ENCODE data around the gene WDFY4. TPM values are rescaled to one million over a fixed set of nuclear protein-coding genes. Genes with fewer than 3 reads are reported as not detected.

The WDFY4 gene
- total and polyA plus RNA-seq, 9 of the 15 experiments (the other 6 are each of a cell fraction or from before 2014, with no cell fraction given), result 0.01 to 0.02 (median 0.01) TPM; not detected in 6

GRCh38 chr10:48944171-48944570 is 259.5 kb downstream of the WDFY4 start:
- CTCF ChIA-PET (ENCODE audit: low intra/inter-chr PET ratio), result no interaction called here
- Histone ChIP-seq H2AFZ (ENCODE audit: low read depth, low read length) (no peak overlapping the region), H4K20me1 (replicated peaks; ENCODE audit: control insufficient read depth, insufficient read depth, low read length) (no peaks in the 10 kb centered on the region), H3K9ac (ENCODE audit: insufficient read depth in 1 of 2, low read depth in 2 of 2, low read length in 2 of 2) (no peak overlapping the region), H3K4me3 (no peak overlapping the region), H3K4me1 (replicated peaks in 1 of 2; ENCODE audit: control insufficient read depth in 2 of 2, insufficient read depth in 2 of 2, low read length in 2 of 2) (no peaks in the 10 kb centered on the region), H3K9me1 (ENCODE audit: control insufficient read depth, insufficient read depth, low read length) (no peaks in the 10 kb centered on the region), H3K36me3 (ENCODE audit: control insufficient read depth, insufficient read depth, low read length) (no peaks in the 10 kb centered on the region), H3K4me2 (ENCODE audit: insufficient read depth, low read length) (no peak overlapping the region), H3K79me2 (ENCODE audit: control insufficient read depth, insufficient read depth, low read length) (no peaks in the 10 kb centered on the region), H3K27me3 (ENCODE audit: control insufficient read depth in 2 of 2, insufficient read depth in 2 of 2, low read length in 2 of 2) (peaks cover 27 to 57% of the 10 kb centered on the region in 2 experiments), H3K9me3 (replicated peaks; ENCODE audit: control insufficient read depth, insufficient read depth, low read depth, low read length) (no peaks in the 10 kb centered on the region), H3K27ac (ENCODE audit: extremely low read depth, low read depth, low read length) (no peak overlapping the region)
- in situ Hi-C loops (cut with MboI), result no loop called here
- no peak for TF ChIP-seq NR1H2 (CRISPR knock-in tag; IDR thresholded peaks at IDR 0.05)
- TF ChIP-seq ZNF589 (CRISPR knock-in tag; IDR thresholded peaks at IDR 0.05; ENCODE audit: low read depth), result no peak
- TF ChIP-seq KLF16 (IDR thresholded peaks at IDR 0.05), result no peak
- no peak for TF ChIP-seq IFI16 (CRISPR knock-in tag; IDR thresholded peaks at IDR 0.05)
- no peak for TF ChIP-seq CHD1 (IDR thresholded peaks at IDR 0.05; ENCODE audit: low read length)
- POLR2A ChIA-PET, result no interaction called here
- DNase-seq (ENCODE audit: extremely low read depth in 1 of 4, low spot score in 3 of 4) (no peak), FAIRE-seq (no peak), ATAC-seq (no peak)
- intact Hi-C loops (cut with micrococcal nuclease), result no loop called here
- BruUV-seq (replicated peaks), result no TSS peak
- 2% methylated on average over 3 of the region's 3 CpGs for WGBS (ENCODE audit: insufficient coverage, low coverage, missing lambda C conversion rate)

- ChIA-PET CTCF (ENCODE audit: low intra/inter-chr PET ratio) (no interaction called here), POLR2A (interaction anchor here (0.6 kb wide), 1 partner anchor 48 kb away, joined by 3 read pairs; no protein-coding TSS in a partner anchor)
- H3K9ac ChIP-seq (ENCODE audit: insufficient read depth in 1 of 2, low read depth in 2 of 2, low read length in 2 of 2), result no peak overlapping the region
- no peaks in the 10 kb centered on the region for H4K20me1 ChIP-seq (replicated peaks; ENCODE audit: control insufficient read depth, insufficient read depth, low read length)
- 3% methylated on average over 6 of the region's 6 CpGs for WGBS (ENCODE audit: insufficient coverage, low coverage, missing lambda C conversion rate)
- no peak for ATAC-seq
- no peaks in the 10 kb centered on the region for H3K9me3 ChIP-seq (replicated peaks; ENCODE audit: control insufficient read depth, insufficient read depth, low read depth, low read length)
- in situ Hi-C loops (cut with MboI) (no loop called here), intact Hi-C loops (cut with micrococcal nuclease) (no loop called here)
- H3K27me3 ChIP-seq (ENCODE audit: control insufficient read depth in 2 of 2, insufficient read depth in 2 of 2, low read length in 2 of 2), result peaks cover 37 to 57% of the 10 kb centered on the region in 2 experiments
- no peaks in the 10 kb centered on the region for H3K4me1 ChIP-seq (replicated peaks in 1 of 2; ENCODE audit: control insufficient read depth in 2 of 2, insufficient read depth in 2 of 2, low read length in 2 of 2)
- no peak overlapping the region for H2AFZ ChIP-seq (ENCODE audit: low read depth, low read length)
- DNase-seq (ENCODE audit: extremely low read depth in 1 of 4, low spot score in 3 of 4), result no peak
- no peak for FAIRE-seq
- no peaks in the 10 kb centered on the region for H3K79me2 ChIP-seq (ENCODE audit: control insufficient read depth, insufficient read depth, low read length)
- H3K4me2 ChIP-seq (ENCODE audit: insufficient read depth, low read length), result no peak overlapping the region
- BruUV-seq (replicated peaks), result no TSS peak
- H3K36me3 ChIP-seq (ENCODE audit: control insufficient read depth, insufficient read depth, low read length), result no peaks in the 10 kb centered on the region
- no peaks in the 10 kb centered on the region for H3K9me1 ChIP-seq (ENCODE audit: control insufficient read depth, insufficient read depth, low read length)
- no peak overlapping the region for H3K27ac ChIP-seq (ENCODE audit: extremely low read depth, low read depth, low read length)
- no peak overlapping the region for H3K4me3 ChIP-seq
- TF ChIP-seq NFIC (IDR thresholded peaks at IDR 0.05) (no peak), ZNF197 (CRISPR knock-in tag; IDR thresholded peaks at IDR 0.05; ENCODE audit: low read depth) (no peak), RBM15 (IDR thresholded peaks at IDR 0.05; ENCODE audit: insufficient read depth, low read length) (no peak), FUS (optimal IDR thresholded peaks at IDR 0.05; ENCODE audit: low read depth, low read length) (no peak), CHD1 (IDR thresholded peaks at IDR 0.05; ENCODE audit: low read length) (no peak), POLR2AphosphoS2 (IDR thresholded peaks at IDR 0.05; ENCODE audit: low read length) (no peak), FOXP4 (CRISPR knock-in tag; IDR thresholded peaks at IDR 0.05; ENCODE audit: borderline replicate concordance) (no peak), POLR3G (IDR thresholded peaks at IDR 0.05; ENCODE audit: extremely low read depth, insufficient read length, insufficient replicate concordance) (no peak), RFX7 (CRISPR knock-in tag; IDR thresholded peaks at IDR 0.05) (no peak), ZC3H8 (IDR thresholded peaks at IDR 0.05) (no peak), KAT8 (IDR thresholded peaks at IDR 0.05; ENCODE audit: low read depth) (no peak), TARDBP (IDR thresholded peaks at IDR 0.05) (no peak)
These were observed 260.9 kb downstream of the WDFY4 start for GRCh38 chr10:48945441-48946130.
